ENCODE results near the gene ELOVL1. TPM values are rescaled to one million over a fixed set of nuclear protein-coding genes. Genes with fewer than 3 reads are reported as not detected.

The ELOVL1 gene
- total RNA-seq, 1 experiment from 2014 or later, result 61.3 TPM

DNA sequence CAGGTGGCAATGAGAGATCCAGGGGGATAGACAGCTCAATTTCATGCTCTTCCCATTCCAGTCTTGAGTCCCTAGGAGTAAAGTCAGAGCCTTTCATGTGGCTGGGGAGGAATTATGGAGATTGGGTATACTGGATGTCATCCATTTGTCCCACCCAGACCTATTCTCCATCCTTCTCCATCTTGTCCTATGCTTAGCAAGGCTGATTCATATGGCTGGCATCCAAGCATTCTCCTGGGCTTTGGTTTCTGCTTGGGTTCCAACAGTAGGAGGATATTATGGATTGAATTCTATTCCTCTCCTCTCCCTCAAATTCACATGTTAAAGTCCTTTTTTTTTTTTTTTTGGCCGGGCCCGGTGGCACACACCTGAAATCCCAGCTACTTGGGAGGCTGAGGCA, 12.9 kb downstream of the ELOVL1 start:
- H3K27me3 ChIP-seq (ENCODE audit: control insufficient read depth, insufficient read depth, low read length), result no peaks in the 10 kb centered on the region; the same call in 1 of the 2 replicates
- DNase-seq, result no peak
- H3K36me3 ChIP-seq (replicated peaks; ENCODE audit: control insufficient read depth, insufficient read depth, low read length), result peaks cover 2% of the 10 kb centered on the region
- no peak overlapping the region for H3K4me3 ChIP-seq (ENCODE audit: insufficient read depth, low read depth, low read length)

DNA sequence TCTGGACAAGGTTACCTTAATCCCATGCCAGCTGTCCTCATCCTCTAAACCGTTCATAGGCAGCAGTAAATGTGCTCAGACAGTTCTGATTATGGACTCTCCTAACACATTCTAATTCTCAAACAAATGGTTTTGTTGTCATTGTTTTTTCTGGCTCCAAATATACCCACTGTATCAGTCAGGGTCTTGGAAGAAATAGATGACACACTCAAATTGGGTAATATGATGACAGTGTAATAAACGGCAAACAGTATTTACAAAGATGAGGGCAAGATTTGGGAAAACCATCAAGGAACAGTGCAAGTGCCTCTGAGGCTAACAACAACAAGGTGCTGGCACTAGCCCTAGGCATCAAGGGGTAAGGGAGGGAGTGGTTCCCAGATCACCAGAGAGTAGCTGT, 13.3 kb downstream of the ELOVL1 start:
- DNase-seq, result no peak
- H3K36me3 ChIP-seq (replicated peaks; ENCODE audit: control insufficient read depth, insufficient read depth, low read length), result no peaks in the 10 kb centered on the region
- no peaks in the 10 kb centered on the region; the same call in 1 of the 2 replicates for H3K27me3 ChIP-seq (ENCODE audit: control insufficient read depth, insufficient read depth, low read length)
- H3K4me3 ChIP-seq (ENCODE audit: insufficient read depth, low read depth, low read length), result no peak overlapping the region

DNA sequence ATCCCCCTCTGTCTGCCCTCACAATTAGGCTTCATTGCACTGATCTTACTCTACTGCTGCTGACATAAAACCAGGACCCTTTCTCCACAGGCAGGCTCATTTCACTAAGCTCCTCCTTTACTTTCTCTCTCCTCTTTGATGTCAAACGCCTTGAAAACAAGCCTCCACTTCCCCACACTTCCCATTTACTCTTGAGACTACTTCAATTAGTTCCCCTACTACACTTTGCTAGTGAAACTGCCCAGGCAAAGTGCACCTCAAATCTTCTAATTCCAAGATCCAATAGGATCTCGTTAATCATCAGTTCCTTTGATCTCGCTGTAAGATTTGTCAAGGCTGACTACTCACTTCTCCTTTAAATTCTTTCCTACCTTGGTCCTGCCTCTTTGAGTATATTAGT, 14.9 kb downstream of the ELOVL1 start:
- Histone ChIP-seq H3K27me3 (ENCODE audit: control insufficient read depth, insufficient read depth, low read length) (peaks cover 7% of the 10 kb centered on the region), H3K4me3 (ENCODE audit: insufficient read depth, low read depth, low read length) (no peak overlapping the region), H3K36me3 (replicated peaks; ENCODE audit: control insufficient read depth, insufficient read depth, low read length) (no peaks in the 10 kb centered on the region)
- DNase-seq, result peak; percentile 13

DNA sequence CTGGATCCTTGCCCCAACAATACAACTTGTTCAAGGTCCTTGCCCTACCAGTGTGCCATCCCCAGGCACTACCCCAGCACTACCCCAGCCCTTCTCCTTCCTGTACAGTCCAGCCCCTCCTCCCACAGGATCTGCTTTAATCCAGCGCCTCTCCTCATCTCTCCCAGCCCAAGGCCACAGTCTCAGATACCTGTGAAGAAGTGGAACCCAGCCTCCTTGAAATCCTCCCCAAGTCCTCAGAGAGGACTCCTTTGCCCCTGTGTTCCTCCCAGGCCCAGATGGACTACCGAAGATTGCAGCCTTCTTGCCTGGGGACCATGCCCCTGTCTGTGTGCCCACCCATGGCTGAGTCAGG, 15.5 kb downstream of the ELOVL1 start:
- peaks cover 9% of the 10 kb centered on the region for H3K27me3 ChIP-seq (ENCODE audit: control insufficient read depth, insufficient read depth, low read length)
- no peaks in the 10 kb centered on the region for H3K36me3 ChIP-seq (replicated peaks; ENCODE audit: control insufficient read depth, insufficient read depth, low read length)
- H3K4me3 ChIP-seq (ENCODE audit: insufficient read depth, low read depth, low read length), result no peak overlapping the region
- DNase-seq, result no peak

DNA sequence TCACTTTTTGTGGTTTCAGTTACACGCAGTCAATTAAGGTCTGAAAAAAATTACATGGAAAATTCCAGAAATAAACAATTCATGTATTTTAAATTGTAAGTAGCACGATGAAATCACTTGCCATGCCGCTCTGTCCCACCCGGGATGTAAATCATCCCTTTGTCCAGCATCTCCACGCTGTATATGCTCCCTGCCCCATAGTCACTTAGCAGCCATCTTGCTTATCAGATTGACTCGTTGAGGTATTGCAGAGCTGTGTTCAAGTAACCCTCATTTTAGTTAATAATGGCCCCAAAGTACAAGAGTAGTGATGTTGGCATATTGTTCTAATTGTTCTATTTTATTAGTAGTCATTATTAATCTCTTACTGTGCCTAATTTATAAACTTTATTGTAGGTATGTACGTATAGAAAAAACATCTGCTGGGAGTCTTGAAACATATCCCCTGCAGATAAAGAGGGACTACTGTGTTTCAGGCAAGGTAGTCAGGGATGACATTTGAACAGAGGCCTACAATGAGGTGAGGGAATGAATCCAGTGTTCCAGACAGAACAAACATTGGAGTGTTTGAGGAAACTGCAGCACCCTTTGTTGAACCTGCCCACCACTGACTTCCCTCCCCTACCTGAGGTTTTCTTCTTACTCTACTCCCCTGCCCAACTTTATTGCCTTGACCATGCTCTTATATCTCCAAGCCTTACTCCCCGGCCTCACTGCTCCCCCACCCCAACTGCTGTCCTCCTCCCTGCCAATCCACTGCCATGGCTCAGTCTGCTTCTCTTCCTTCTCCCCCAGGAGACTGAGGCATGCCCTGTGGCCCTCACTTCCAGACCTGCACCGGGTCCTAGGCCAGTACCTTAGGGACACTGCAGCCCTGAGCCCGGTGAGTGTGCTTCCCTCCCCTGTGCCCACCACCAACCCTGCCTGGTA, 16.1 kb downstream of the ELOVL1 start:
- Histone ChIP-seq H3K27me3 (ENCODE audit: control insufficient read depth, insufficient read depth, low read length) (peaks cover 9% of the 10 kb centered on the region), H3K36me3 (replicated peaks; ENCODE audit: control insufficient read depth, insufficient read depth, low read length) (no peaks in the 10 kb centered on the region), H3K4me3 (ENCODE audit: insufficient read depth, low read depth, low read length) (no peak overlapping the region)
- no peak for DNase-seq

DNA sequence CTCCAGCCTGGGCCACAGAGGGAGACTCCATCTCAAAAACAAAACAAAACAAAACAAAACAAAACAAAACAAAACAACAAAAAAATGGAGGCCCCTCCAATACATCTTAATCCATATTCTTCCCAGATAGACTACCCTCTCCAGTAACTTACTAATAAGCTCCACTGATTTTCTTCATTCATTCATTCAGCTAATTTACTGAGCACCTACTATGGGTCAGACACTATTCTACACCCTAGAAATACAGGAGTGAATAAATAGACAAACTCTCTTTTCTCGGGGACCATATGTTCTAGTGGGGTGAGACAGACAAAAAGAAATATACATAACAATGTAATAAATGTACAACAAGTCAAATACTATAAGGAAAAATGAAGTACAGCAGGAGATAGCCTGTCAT, 16.8 kb downstream of the ELOVL1 start:
- Histone ChIP-seq H3K4me3 (ENCODE audit: insufficient read depth, low read depth, low read length) (no peak overlapping the region), H3K27me3 (ENCODE audit: control insufficient read depth, insufficient read depth, low read length) (peaks cover 9% of the 10 kb centered on the region), H3K36me3 (replicated peaks; ENCODE audit: control insufficient read depth, insufficient read depth, low read length) (no peaks in the 10 kb centered on the region)
- DNase-seq, result no peak

DNA sequence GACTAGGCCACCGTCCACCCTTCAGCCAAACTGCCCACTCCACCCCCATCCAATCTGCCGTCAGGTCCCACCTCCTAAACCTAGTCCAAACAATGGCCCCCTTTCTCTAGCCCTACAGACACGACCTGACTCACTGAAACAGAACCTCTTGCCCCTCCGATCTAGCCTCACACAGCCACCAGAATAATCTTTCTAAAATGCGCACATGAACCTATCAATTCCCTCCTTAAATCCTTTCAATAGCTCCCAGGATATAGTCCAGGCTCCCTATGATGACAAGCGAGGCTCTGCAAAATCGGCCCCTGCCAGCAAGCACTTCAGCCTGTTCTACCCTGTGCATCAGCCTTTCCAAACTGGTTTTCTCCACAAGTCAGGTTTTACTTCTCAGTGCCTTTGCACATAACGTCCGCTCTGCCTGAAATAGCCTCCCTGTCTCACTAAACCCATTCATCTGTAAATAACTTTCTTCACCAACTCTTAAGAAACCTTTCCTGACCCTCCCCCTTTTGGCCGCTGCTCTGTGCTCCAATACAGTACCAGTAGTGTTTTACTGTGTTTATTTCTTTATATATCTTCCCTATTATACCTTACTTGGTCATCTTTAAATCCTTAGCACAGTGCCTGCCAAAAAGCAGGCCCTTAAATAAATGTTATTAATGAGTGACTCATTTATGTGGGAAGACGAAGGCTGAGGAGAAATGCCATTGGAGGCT, 18.1 kb downstream of the ELOVL1 start:
- Histone ChIP-seq H3K36me3 (replicated peaks; ENCODE audit: control insufficient read depth, insufficient read depth, low read length) (no peaks in the 10 kb centered on the region), H3K4me3 (ENCODE audit: insufficient read depth, low read depth, low read length) (peak overlapping the region; percentile 67), H3K27me3 (ENCODE audit: control insufficient read depth, insufficient read depth, low read length) (peaks cover 9% of the 10 kb centered on the region)
- DNase-seq, result no peak

DNA sequence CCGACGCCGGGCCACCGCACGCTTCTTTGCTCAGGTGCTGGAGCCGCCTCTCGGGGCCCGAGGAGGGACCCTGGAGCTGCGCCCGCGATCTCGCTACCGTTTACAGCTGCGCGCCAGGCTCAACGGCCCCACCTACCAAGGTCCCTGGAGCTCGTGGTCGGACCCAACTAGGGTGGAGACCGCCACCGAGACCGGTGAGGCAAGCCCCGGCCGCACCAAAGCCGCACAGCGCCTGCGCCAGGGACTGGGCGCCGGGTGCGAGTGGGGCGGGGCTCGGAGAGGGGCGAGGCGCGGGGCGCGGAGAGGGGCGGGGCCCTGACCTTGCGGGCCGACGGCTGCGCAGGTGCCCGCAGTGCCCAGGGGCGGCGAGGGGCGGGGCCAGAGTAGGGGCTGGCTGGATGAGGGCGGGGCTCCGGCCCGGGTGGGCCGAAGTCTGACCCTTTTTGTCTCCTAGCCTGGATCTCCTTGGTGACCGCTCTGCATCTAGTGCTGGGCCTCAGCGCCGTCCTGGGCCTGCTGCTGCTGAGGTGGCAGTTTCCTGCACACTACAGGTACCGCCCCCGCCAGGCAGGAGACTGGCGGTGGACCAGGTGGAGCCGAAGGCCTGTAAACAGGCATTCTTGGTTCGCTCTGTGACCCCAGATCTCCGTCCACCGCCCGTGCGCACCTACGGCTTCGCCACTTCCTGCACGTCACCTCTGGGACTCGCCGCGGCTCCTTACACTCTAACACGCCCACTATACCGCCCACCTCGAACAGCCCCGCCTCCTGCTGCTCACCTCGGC, 18.8 kb downstream of the ELOVL1 start:
- peak; percentile 100 for DNase-seq
- H3K27me3 ChIP-seq (ENCODE audit: control insufficient read depth, insufficient read depth, low read length), result peaks cover 9% of the 10 kb centered on the region
- H3K4me3 ChIP-seq (ENCODE audit: insufficient read depth, low read depth, low read length), result peak overlapping the region; percentile 75
- no peaks in the 10 kb centered on the region for H3K36me3 ChIP-seq (replicated peaks; ENCODE audit: control insufficient read depth, insufficient read depth, low read length)

DNA sequence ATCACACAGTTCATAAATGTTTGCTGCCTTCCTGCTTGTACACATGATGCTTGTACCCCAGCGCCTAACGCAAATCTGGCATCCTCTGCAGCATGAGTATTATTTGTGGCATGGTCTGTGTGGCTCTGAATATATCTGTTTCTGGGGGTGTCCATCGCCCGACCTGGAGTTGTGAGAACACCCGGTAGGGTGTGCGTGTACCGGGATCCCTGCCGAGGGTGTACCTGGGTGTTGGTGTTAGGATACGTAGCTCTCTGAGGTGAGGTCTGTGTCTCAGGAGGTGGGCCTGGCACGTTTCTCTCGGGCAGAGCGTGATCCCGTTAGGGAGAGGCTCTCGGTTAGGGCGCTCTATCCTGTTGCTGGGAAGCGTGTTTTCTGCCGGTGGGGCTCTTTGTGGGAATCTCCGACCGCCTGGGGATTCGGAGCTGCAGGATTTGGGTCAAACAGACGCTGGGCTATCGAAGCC, 19.4 kb downstream of the ELOVL1 start:
- Histone ChIP-seq H3K36me3 (replicated peaks; ENCODE audit: control insufficient read depth, insufficient read depth, low read length) (no peaks in the 10 kb centered on the region), H3K27me3 (ENCODE audit: control insufficient read depth, insufficient read depth, low read length) (peaks cover 9% of the 10 kb centered on the region), H3K4me3 (ENCODE audit: insufficient read depth, low read depth, low read length) (peak overlapping the region; percentile 75)
- DNase-seq, result no peak

DNA sequence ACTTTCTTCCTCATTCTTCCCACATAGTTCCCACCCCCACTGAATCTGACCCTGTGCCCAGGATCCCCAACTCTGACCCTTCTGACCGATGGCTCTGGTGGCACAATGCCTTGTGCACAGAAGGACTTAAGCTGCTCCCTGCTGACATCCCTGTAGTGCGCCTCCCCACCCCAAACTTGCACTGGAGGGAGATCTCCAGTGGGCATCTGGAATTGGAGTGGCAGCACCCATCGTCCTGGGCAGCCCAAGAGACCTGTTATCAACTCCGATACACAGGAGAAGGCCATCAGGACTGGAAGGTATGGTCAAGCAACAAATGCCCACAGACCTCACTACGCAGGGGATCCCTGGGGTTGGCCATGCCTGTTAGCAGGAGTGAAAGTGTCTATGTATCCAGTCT, 21.2 kb downstream of the ELOVL1 start:
- Histone ChIP-seq H3K36me3 (replicated peaks; ENCODE audit: control insufficient read depth, insufficient read depth, low read length) (no peaks in the 10 kb centered on the region), H3K4me3 (ENCODE audit: insufficient read depth, low read depth, low read length) (no peak overlapping the region), H3K27me3 (ENCODE audit: control insufficient read depth, insufficient read depth, low read length) (peaks cover 9% of the 10 kb centered on the region)
- DNase-seq, result no peak

DNA sequence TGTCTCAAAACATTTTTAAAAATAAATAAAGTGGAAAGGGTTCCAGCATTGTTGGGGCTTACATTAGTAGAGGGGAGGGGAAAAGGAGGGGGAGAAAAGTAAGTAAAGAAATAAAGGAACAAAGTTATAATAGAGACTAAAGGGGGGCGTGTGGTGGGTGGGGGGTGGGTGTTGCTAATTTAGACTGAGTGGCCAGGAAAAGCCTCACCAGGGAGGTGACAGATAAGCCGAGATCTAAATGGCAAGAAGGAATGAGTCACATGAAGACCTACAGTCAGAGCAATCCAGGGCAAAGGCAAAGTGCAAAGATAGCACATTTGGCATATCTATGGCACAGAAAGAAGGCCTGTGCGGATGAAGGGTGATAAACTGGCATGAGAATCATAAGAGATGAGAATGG, 22.7 kb downstream of the ELOVL1 start:
- Histone ChIP-seq H3K27me3 (ENCODE audit: control insufficient read depth, insufficient read depth, low read length) (peaks cover 9% of the 10 kb centered on the region), H3K4me3 (ENCODE audit: insufficient read depth, low read depth, low read length) (no peak overlapping the region), H3K36me3 (replicated peaks; ENCODE audit: control insufficient read depth, insufficient read depth, low read length) (no peaks in the 10 kb centered on the region)
- no peak for DNase-seq

DNA sequence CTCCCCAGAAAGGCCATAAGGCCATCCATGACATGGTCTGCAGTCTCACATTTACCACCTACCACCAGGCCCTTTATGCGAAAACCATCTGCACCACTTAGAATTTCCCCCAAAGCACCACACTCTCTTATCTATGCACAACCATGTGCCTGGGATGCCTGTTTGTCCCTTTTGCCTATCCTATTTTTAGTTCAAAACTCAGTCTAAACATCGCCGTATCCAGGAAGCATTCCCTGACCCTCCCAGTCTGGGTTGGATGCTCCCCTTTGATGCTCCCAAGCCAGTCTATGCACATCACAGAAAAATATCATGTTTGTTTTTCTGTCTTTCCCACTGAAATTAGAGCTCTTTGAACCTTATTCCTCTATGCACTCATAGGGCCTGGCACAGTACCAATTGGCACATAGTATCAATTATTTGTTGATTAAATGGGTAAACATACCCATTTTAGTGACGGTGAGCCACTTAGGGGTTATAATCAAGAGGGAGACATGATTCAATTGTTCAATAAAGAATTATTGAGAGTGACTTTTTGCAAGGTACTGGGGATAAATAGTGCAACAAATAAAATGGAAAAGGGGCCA, 23.5 kb downstream of the ELOVL1 start:
- DNase-seq, result no peak
- Histone ChIP-seq H3K27me3 (ENCODE audit: control insufficient read depth, insufficient read depth, low read length) (peaks cover 9% of the 10 kb centered on the region), H3K36me3 (replicated peaks; ENCODE audit: control insufficient read depth, insufficient read depth, low read length) (no peaks in the 10 kb centered on the region), H3K4me3 (ENCODE audit: insufficient read depth, low read depth, low read length) (no peak overlapping the region)

DNA sequence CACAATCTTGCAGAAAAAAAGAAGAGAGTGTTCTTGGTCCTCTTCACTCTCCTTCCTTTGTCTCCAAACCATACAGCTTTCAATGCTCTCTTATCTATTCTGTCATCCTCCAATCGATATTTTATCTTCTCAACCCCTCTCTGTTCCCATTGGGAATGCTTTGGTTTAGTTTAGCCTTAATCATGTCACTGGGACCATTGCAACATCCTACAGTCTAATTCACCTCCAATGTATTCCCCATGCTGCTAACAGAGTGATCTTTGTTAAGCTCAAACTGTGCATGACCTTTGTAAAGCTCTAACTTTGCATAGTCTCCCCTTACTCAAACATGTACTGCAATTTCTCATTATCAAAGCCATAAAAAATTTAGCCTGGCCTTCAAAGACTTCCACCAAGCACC, 27.3 kb downstream of the ELOVL1 start:
- Histone ChIP-seq H3K4me3 (ENCODE audit: insufficient read depth, low read depth, low read length) (no peak overlapping the region), H3K27me3 (ENCODE audit: control insufficient read depth, insufficient read depth, low read length) (no peaks in the 10 kb centered on the region; the same call in 1 of the 2 replicates), H3K36me3 (replicated peaks; ENCODE audit: control insufficient read depth, insufficient read depth, low read length) (no peaks in the 10 kb centered on the region)

DNA sequence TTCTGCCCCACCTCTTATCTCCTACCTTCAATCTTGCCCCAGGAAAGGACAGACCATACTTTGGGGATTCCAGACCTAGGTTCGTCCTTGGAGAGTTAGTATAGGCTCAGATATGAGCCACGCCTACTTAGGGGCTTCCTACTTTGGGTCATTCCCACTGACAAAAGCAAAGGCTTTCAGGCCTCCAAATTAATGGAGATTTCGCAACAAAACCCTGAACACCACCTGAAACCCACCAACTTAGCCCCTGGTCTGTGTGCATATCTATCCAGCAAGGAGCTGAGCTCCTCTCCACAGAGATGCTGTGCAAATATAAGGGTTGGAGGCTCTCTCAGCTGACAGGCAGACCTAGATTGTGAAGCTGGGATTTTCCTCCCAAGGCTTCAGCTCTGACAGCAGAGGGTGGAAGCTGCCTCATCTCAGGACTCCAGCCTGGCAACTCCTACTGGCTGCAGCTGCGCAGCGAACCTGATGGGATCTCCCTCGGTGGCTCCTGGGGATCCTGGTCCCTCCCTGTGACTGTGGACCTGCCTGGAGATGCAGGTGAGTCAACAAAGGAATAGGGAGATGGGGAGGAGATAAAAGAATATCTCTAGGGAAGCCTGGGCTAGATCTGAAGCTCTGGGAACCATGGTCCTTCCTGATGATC, 28.1 kb downstream of the ELOVL1 start:
- Histone ChIP-seq H3K27me3 (ENCODE audit: control insufficient read depth, insufficient read depth, low read length) (no peaks in the 10 kb centered on the region; the same call in 1 of the 2 replicates), H3K36me3 (replicated peaks; ENCODE audit: control insufficient read depth, insufficient read depth, low read length) (no peaks in the 10 kb centered on the region), H3K4me3 (ENCODE audit: insufficient read depth, low read depth, low read length) (no peak overlapping the region)
- no peak for DNase-seq

More for the DNA sequence above, 27.3 kb downstream of the ELOVL1 start:
- no peak for DNase-seq

All from H7 (cell line).